Stimulated activated CD8-positive, alpha-beta memory T cell treated with anti-CD3 and anti-CD28 coated beads, Interleukin-15, amount 100 ng/mL, for 48 hours (primary cell): ENCODE data around the gene B3GNT3.
"Not testable (repeated sequence)": the region's sequence is repeated elsewhere in the genome, so short reads cannot be mapped to it uniquely, and the experiment has no call there.

Source experiments
- DNase-seq, 2 donors: peaks; one replicate each; pipeline ENCODE4 v3.0.0-alpha.2; 2020; ENCODE audit warnings: low read depth in 2 of 2

B3GNT3 gene

DNA sequence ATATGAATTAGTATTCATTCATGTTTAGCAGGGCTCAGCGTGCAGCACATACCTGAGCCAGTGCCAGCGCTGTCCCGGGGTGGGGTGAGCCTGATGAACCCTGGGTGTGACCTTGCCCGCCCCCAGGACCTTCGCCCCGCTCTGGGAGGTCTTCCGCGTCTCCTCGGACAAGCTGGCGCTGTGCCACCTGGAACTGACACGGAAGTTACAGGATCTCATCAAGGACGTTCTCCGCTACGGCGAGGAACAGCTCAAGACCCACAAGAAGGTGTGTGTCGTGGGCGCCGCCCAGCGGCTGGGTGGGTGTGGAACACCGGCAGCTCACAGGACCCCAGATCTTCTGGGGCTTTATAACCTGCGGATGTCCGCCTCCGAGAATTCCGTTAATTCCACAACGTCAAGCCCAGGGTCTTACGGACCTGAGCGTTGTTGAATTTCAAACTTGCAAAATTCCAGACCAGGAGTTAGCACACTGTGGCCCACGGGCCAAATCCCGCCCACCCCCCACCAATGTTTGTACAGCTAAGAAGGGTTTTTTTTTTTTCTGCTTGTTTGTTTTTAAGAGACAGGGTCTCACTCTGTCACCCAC is 28.3 kb upstream of the B3GNT3 start:
- no peak for DNase-seq

GRCh38 chr19:17767559-17767958 is 27.4 kb upstream of the B3GNT3 start:
- DNase-seq = no peak

DNA sequence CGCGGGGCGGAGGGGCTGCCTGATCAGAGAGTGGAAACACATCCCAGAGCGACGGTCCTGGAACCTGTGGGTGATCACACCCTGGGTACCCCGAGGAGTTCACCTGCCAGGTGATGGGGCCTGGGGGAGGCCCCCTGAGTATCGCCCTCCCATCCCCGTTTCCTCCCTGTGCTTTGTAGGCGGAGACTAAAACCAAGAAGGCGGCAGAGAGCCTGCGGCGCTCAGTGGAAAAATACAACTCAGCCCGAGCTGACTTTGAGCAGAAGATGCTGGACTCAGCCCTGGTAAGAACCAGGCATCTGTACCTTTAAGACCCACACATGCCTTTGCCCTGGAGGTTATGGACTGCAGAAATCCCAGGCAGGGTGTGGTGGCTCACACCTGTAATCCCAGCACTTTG is 24.3 kb upstream of the B3GNT3 start:
- no peak for DNase-seq

DNA sequence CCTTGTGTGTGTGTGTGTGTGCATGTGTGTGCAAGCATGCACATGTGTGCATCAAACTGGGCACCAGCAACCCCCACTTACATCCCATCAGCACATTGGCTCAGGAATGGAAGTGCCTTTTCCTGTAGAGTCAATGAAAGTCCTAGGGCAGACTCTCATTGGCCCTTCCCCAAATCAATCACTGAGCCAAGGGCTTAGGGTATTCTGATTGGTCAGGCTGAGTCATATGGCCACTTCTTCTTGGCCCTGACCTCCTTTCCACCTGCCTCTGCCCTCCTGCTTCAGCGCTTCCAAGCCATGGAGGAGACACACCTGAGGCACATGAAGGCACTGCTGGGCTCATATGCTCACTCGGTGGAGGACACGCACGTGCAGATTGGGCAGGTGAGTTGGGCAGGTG is 22.8 kb upstream of the B3GNT3 start:
- no peak for DNase-seq

- DNase-seq = no peak
These were observed 19.6 kb upstream of the B3GNT3 start for GRCh38 chr19:17775245-17775927.

GRCh38 chr19:17775991-17776803 is 18.7 kb upstream of the B3GNT3 start:
- peak in 1 of 2 donors; percentile 33 for DNase-seq

DNA sequence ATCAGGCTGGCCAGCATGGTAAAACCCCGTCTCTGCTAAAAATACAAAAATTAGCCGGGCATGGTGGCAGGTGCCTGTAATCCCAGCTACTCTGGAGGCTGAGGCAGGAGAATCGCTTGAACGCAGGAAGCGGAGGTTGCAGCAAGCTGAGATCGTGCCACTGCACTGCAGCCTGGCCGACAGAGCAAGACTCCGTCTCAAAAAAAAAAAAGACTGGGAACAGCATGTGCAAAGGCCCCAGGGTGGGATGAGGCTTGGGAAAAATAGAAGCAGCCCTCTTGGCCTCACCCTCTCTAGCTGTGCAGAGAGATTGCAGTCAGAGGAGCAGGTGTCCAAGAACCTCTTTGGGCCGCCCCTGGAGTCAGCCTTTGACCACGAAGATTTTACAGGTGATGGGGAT is 17.1 kb upstream of the B3GNT3 start:
- DNase-seq = not testable (repeated sequence)

GRCh38 chr19:17778251-17778967 is 16.5 kb upstream of the B3GNT3 start:
- peak; percentile 28 to 34 for DNase-seq

GRCh38 chr19:17778968-17779929 is 15.7 kb upstream of the B3GNT3 start:
- no peak for DNase-seq

DNA sequence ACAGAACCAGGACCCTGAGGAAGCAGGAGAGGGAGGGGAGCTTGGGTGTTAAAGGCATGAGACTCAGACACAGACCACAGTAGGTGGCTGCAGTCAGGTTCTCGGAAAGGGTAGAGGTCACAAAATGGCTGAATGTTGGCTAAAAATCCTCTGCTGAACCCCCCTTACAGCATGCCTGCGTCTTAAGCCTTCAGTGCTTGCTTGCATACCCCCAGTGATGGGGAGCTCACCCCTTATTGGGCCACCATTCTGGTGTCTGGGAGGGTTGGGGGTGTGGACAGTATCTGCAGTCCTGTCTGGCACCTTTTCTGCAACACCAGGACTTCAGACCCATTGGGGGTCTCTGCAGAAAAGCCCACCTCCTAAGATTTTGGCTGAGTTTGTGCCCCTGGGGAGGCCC is 14.2 kb upstream of the B3GNT3 start:
- DNase-seq = no peak

- not testable (repeated sequence) for DNase-seq
These were observed 11.2 kb upstream of the B3GNT3 start for GRCh38 chr19:17783721-17784120.

GRCh38 chr19:17784201-17785008 is 10.5 kb upstream of the B3GNT3 start:
- DNase-seq = peak; percentile 32 to 43

GRCh38 chr19:17787274-17787913 is 7.5 kb upstream of the B3GNT3 start:
- no peak for DNase-seq

DNA sequence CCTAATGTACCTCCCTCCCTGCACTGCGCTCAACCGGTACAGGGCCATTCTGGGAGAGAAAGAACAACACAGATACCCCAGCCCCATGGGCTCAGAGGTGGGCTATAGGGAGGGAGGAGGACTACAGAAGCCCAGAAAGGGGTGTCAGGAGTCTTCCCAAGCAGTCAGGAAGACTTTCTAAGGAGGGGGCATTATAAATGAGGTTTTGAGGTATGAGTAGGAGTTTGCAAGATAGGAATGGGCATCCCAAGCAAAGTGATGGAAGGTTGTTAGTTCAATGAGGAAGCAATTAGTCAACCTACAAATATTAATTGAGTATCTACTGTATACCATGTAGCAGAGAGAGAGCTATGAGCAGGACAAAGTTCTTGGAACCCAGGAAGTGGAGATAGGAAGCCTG is 6.3 kb upstream of the B3GNT3 start:
- DNase-seq = no peak

DNA sequence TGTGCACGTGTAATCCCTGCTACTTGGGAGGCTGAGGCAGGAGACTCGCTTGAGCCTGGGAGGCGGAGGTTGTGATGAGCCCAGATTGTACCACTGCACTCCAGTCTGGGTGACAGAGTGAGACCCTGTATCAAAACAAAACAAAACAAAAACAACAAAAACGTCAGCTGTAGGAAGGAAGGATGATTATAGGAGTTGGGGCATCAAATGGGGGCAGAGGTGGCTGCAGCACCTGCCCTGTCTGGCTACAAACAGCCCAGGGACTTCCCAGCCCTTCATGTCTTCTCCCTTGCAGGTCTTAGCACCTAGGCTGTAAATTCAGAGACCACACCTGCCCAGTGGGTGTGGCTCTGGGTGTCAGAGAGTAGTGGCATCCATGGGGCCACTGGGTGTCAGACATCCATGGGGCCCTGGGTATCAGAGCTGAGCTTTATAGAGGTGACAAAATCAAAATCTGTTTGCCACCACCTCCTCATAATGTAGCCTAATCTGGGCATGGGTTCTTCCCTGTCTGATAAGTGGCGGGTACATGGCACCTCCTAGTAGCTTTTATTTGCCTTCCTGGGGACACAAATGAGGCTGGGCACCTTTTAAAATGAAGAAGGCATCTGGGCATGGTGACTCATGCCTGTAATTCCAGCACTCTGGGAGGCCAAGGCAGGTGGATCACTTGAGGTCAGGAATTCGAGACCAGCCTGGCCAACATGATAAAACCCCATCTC is 4.7 kb upstream of the B3GNT3 start:
- no peak for DNase-seq

GRCh38 chr19:17794412-17794730 is 567 bp upstream of the B3GNT3 start:
- no peak for DNase-seq

DNA sequence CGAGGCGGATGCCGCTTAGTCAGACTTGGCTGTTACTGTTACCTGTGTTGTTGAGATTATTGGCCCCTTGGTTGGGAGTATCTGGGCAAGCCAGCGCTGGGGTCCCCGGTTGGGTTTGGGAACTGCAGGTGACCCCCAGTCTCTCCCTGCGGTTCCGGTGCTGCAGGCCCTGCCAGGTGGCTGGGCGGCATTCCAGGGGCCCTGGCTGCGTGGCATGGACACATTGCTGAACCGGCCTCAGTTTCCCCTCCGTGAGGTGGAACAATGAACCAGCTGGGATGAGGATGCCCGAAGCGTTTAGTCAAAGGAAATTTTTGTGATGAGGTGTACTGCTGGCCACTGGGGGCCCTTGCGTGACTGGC is 538 bp downstream of the B3GNT3 start:
- DNase-seq = no peak

DNA sequence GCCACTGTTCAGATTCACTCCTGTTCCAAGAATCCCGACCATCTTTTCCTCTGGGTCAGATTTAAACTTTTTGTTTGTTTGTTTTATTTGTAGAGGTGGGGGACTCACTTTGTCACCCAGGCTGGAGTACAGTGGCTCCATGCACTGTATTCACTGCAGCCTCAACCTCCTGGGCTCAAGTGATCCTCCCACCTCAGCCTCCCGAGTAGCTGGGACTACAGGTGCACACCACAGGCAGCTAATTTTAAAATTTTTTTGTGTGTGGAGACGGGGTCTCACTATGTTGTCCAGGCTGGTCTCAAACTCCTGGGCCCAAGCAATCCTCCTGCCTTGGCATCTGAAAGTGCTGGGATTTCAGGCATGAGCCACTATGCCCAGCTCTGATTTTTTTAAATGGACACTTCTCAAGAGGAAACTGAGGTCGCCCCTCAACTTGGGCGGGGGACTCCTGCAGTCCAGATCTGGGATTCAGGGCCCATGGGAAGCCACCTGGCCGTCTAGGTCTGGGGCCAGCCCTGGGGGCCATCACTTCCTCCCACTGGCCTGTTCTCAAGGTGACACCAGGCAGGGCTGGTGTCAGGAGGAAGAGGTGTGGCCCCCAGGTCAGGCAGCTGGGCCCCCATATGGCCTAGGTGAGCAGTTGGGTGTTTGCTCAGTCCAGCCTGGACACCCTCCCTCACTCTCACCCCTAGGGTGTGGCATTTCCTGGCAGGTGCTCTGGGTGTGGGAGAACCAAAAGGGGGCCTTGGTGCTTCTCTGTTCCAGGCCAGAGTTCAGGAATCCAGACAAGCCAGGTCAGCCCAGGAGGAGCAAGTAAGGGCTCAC is 1.3 kb downstream of the B3GNT3 start:
- DNase-seq = no peak
